NB4 (cell line): ENCODE results near the gene TRPT1.

ENCODE experiments used
- POLR2A ChIP-seq: IDR thresholded peaks from 2 replicates; pipeline ENCODE4 v1.6.1; 2011; ENCODE audit warnings: mild to moderate bottlenecking; ENCODE audit not compliant: insufficient read length; ENCODE audit errors: extremely low read depth
- TF ChIP-seq, protein P1 (sequence below): IDR thresholded peaks from 2 replicates; pipeline ENCODE4 v1.6.1; 2011; ENCODE audit warnings: low read depth, low read length
- TF ChIP-seq, protein P2 (sequence below): IDR thresholded peaks from one replicate; pipeline ENCODE4 v1.5.1; 2012; ENCODE audit warnings: low read depth, low read length

DNA sequence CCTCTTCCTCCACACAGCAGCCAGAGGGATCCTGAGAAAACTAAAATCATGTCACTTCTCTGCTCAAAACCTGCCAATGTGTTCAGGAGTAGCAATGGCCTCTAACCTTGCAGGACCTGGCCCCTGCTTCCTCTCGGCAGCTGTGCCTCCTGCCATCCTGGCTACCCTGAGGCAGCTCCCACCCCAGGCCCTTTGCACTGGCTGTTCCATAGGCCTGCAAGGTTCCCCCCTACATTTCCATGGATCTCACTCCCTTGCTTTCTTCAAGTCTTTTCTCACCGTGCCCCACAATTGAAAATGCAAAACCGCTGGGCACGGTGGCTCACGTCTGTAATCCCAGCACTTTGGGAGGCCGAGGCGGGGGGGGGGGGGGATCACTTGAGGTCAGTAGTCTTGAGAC lies 42.1 kb downstream of the TRPT1 start:
- TF ChIP-seq, protein P1, sequence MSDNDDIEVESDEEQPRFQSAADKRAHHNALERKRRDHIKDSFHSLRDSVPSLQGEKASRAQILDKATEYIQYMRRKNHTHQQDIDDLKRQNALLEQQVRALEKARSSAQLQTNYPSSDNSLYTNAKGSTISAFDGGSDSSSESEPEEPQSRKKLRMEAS: no peak
- TF ChIP-seq, protein P2, sequence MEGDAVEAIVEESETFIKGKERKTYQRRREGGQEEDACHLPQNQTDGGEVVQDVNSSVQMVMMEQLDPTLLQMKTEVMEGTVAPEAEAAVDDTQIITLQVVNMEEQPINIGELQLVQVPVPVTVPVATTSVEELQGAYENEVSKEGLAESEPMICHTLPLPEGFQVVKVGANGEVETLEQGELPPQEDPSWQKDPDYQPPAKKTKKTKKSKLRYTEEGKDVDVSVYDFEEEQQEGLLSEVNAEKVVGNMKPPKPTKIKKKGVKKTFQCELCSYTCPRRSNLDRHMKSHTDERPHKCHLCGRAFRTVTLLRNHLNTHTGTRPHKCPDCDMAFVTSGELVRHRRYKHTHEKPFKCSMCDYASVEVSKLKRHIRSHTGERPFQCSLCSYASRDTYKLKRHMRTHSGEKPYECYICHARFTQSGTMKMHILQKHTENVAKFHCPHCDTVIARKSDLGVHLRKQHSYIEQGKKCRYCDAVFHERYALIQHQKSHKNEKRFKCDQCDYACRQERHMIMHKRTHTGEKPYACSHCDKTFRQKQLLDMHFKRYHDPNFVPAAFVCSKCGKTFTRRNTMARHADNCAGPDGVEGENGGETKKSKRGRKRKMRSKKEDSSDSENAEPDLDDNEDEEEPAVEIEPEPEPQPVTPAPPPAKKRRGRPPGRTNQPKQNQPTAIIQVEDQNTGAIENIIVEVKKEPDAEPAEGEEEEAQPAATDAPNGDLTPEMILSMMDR: no peak
- no peak for TF ChIP-seq POLR2A
